IMR-90 (cell line): ENCODE measurements around the gene CEP170B. TPM values are rescaled to one million over a fixed set of nuclear protein-coding genes. Genes with fewer than 3 reads are reported as not detected.

Experiments used
- ATAC-seq: fragments of 200-7000 bp; cut with Tn5 transposase; 2 replicates; pipeline ENCODE4 v1.9.1; 2020; ENCODE audit warnings: low read depth, mild to moderate bottlenecking, moderate library complexity
- BruUV-seq: library from RNA; stranded (reverse); fragments of 400-500 nt; replicated peaks from 2 replicates; lab custom pipeline; 2021; lab: Mats Ljungman, UMichigan
- CTCF ChIA-PET: fragments of 300-600 bp; formaldehyde crosslinking; extraction: SDS; loops from one replicate; lab custom pipeline; 2021; ENCODE audit warnings: antibody characterized with exemption; lab: Yijun Ruan, JAX
- POLR2A ChIA-PET: fragments of 300-600 bp; sonication (Branson Sonifier 250); formaldehyde crosslinking; loops from one replicate; lab custom pipeline; 2022; ENCODE audit warnings: antibody characterized with exemption; ENCODE audit not compliant: unreplicated experiment; lab: Charles Lee
- DNase-seq: peaks from one replicate; pipeline ENCODE4 v3.0.0; 2013
- H2AFZ ChIP-seq: replicated peaks from 2 replicates; pipeline ENCODE3; 2013; ENCODE audit warnings: low read length, mild to moderate bottlenecking; ENCODE audit not compliant: poor library complexity
- H2AK5ac ChIP-seq: 2 replicates; pipeline ENCODE4 v1.6.1; 2013; ENCODE audit warnings: low read depth, low read length, inconsistent platforms
- H2AK9ac ChIP-seq: replicated peaks from 2 replicates; pipeline ENCODE3; 2013; ENCODE audit warnings: mild to moderate bottlenecking, low read depth, low read length, moderate library complexity; ENCODE audit not compliant: poor library complexity
- H2BK120ac ChIP-seq: 2 replicates; pipeline ENCODE4 v1.6.1; 2013; ENCODE audit warnings: low read depth, low read length, inconsistent platforms
- H2BK15ac ChIP-seq: 3 replicates; pipeline ENCODE4 v1.6.1; 2013; ENCODE audit warnings: low read depth, low read length, inconsistent platforms
- H2BK20ac ChIP-seq: 2 replicates; pipeline ENCODE4 v1.6.1; 2013; ENCODE audit warnings: low read depth, mild to moderate bottlenecking, inconsistent platforms, low read length, moderate library complexity
- H2BK5ac ChIP-seq: 2 replicates; pipeline ENCODE4 v1.6.1; 2013; ENCODE audit warnings: mild to moderate bottlenecking, low read depth, low read length, inconsistent platforms; ENCODE audit not compliant: poor library complexity, severe bottlenecking
- H3K14ac ChIP-seq: replicated peaks from 2 replicates; pipeline ENCODE4 v1.6.1; 2013; ENCODE audit warnings: low read depth, low read length, inconsistent platforms
- H3K18ac ChIP-seq: 2 replicates; pipeline ENCODE4 v1.6.1; 2013; ENCODE audit warnings: low read depth, low read length, control low read depth
- H3K23ac ChIP-seq: 2 replicates; pipeline ENCODE4 v1.6.1; 2013; ENCODE audit warnings: low read depth, low read length, inconsistent platforms
- H3K27ac ChIP-seq: 2 replicates; pipeline ENCODE4 v1.5.1; 2013; ENCODE audit warnings: mild to moderate bottlenecking, control low read depth, low read length; ENCODE audit not compliant: insufficient read depth
- H3K27me3 ChIP-seq: 2 replicates; pipeline ENCODE4 v1.6.1; 2013; ENCODE audit warnings: low read length; ENCODE audit not compliant: control insufficient read depth, insufficient read depth
- H3K36me3 ChIP-seq: 2 replicates; pipeline ENCODE4 v1.6.1; 2013; ENCODE audit warnings: low read length, mixed read lengths; ENCODE audit not compliant: control insufficient read depth, insufficient read depth
- H3K4ac ChIP-seq: 2 replicates; pipeline ENCODE4 v1.6.1; 2013; ENCODE audit warnings: low read depth, low read length, inconsistent platforms
- H3K4me1 ChIP-seq: 2 replicates; pipeline ENCODE4 v1.6.1; 2013; ENCODE audit warnings: low read length, mixed read lengths; ENCODE audit not compliant: control insufficient read depth, insufficient read depth
- H3K4me2 ChIP-seq: 2 replicates; pipeline ENCODE4 v1.6.1; 2013; ENCODE audit warnings: low read depth, mild to moderate bottlenecking, control low read depth, low read length, moderate library complexity
- H3K4me3 ChIP-seq: 2 replicates; pipeline ENCODE4 v1.5.1; 2013; ENCODE audit warnings: low read depth, mild to moderate bottlenecking, control low read depth, low read length, moderate library complexity; ENCODE audit not compliant: insufficient read depth
- H3K56ac ChIP-seq: 2 replicates; pipeline ENCODE4 v1.6.1; 2013; ENCODE audit warnings: low read length, inconsistent platforms; ENCODE audit not compliant: insufficient read depth; ENCODE audit errors: extremely low read depth
- H3K79me1 ChIP-seq, 2 experiments: 2 replicates each; pipeline ENCODE4 v1.6.1; 2013; ENCODE audit warnings: low read length in 2 of 2, inconsistent platforms in 1 of 2, low read depth in 1 of 2
- H3K9ac ChIP-seq: 2 replicates; pipeline ENCODE4 v1.6.1; 2013; ENCODE audit warnings: low read depth, low read length, control low read depth
- H3K9me1 ChIP-seq: 2 replicates; pipeline ENCODE4 v1.6.1; 2013; ENCODE audit warnings: low read length, inconsistent platforms; ENCODE audit not compliant: insufficient read depth
- H3K9me3 ChIP-seq: 2 replicates; pipeline ENCODE4 v1.6.1; 2013; ENCODE audit warnings: low read length; ENCODE audit not compliant: control insufficient read depth, insufficient read depth
- H4K20me1 ChIP-seq: 2 replicates; pipeline ENCODE4 v1.6.1; 2013; ENCODE audit warnings: low read length, inconsistent platforms; ENCODE audit not compliant: insufficient read depth
- H4K5ac ChIP-seq: 2 replicates; pipeline ENCODE4 v1.6.1; 2013; ENCODE audit warnings: mild to moderate bottlenecking, low read depth, low read length, control low read depth
- H4K8ac ChIP-seq, 2 experiments: 2 replicates each; pipeline ENCODE4 v1.6.1; 2013; ENCODE audit warnings: low read depth in 2 of 2, low read length in 2 of 2, control low read depth in 1 of 2, inconsistent platforms in 1 of 2
- H4K91ac ChIP-seq: 2 replicates; pipeline ENCODE4 v1.6.1; 2013; ENCODE audit warnings: low read depth, low read length, inconsistent platforms; ENCODE audit not compliant: insufficient read depth
- CTCF ChIP-seq: conservative IDR thresholded peaks from 2 replicates; pipeline ENCODE4 v1.5.1; 2012; ENCODE audit warnings: mild to moderate bottlenecking, low read depth, low read length, improper control_type of control experiment
- MAZ ChIP-seq: IDR thresholded peaks from 2 replicates; pipeline ENCODE4 v1.6.1; 2012; ENCODE audit warnings: low read depth, mild to moderate bottlenecking, low read length, improper control_type of control experiment, moderate library complexity, borderline replicate concordance
- RFX5 ChIP-seq: IDR thresholded peaks from 2 replicates; pipeline ENCODE4 v1.8.0; 2012; ENCODE audit warnings: low read depth, mild to moderate bottlenecking, low read length, moderate library complexity
- USF2 ChIP-seq: fragments of 150-350 bp; IDR thresholded peaks from 2 replicates; pipeline ENCODE4 v1.6.1; 2017; ENCODE audit warnings: mild to moderate bottlenecking, antibody characterized with exemption, low read length, low read depth
- WGBS, 2 experiments: methylation state at CpG; one replicate each; pipeline versions ENCODE4 v1.1.5 to v1.1.7; 2013; ENCODE audit warnings: missing lambda C conversion rate in 2 of 2; ENCODE audit not compliant: insufficient read length in 1 of 2; ENCODE audit errors: extremely low coverage in 2 of 2; 5-methylcytosine and 5-hydroxymethylcytosine counted together
- dilution Hi-C: fragments of 300-500 bp; cut with HindIII; formaldehyde crosslinking; loops from one replicate; pipeline ENCODE4 v1.14.3; 2018; ENCODE audit warnings: low sequenced_read_pairs; ENCODE audit not compliant: unreplicated experiment
- in situ Hi-C: fragments of 300-500 bp; cut with MboI; formaldehyde crosslinking; loops from 3 replicates; pipeline ENCODE4 v1.14.3; 2019; ENCODE audit warnings: low sequenced_read_pairs, inconsistent platforms, mixed read lengths
- intact Hi-C: fragments of 100-400 bp; cut with micrococcal nuclease; formaldehyde crosslinking; loops from 2 replicates; pipeline ENCODE4 v1.10.0; 2022
- polyA plus RNA-seq, 3 experiments: library from polyadenylated mRNA; depleted of rRNA; stranded (reverse); fragments of >200 nt; gene quantifications; 2 replicates each; pipeline ENCODE4 v1.2.3, GENCODE V29; 2012; ENCODE audit warnings: low replicate concordance in 1 of 3
- total RNA-seq: library from RNA; depleted of rRNA; stranded (reverse); fragments of >200 nt; gene quantifications from 2 replicates; pipeline ENCODE4 v1.2.3, GENCODE V29; 2012

CEP170B gene
- total and polyA plus RNA-seq, 2 of the 4 experiments (the other 2 are of a cell fraction): 3.6 to 13.1 TPM

- Histone ChIP-seq H3K4me3 (no peak overlapping the region), H4K5ac (no peak overlapping the region), H3K14ac (no peak overlapping the region), H3K27me3 (no peaks in the 10 kb centered on the region), H2BK120ac (no peak overlapping the region), H3K9ac (no peak overlapping the region), H2BK15ac (no peak overlapping the region), H3K27ac (no peak overlapping the region), H2BK20ac (no peak overlapping the region), H3K79me1 (peaks cover 6 to 13% of the 10 kb centered on the region in 2 experiments; a peak in 2 of 4 replicates), H2AFZ (no peak overlapping the region), H2BK5ac (no peak overlapping the region), H4K8ac (no peak overlapping the region), H3K9me1 (no peaks in the 10 kb centered on the region), H3K18ac (no peak overlapping the region), H3K23ac (no peak overlapping the region), H3K4ac (no peak overlapping the region), H2AK5ac (no peak overlapping the region), H3K9me3 (no peaks in the 10 kb centered on the region; the same call in 1 of the 2 replicates), H3K4me2 (no peak overlapping the region), H4K91ac (no peak overlapping the region), H3K56ac (no peak overlapping the region), H2AK9ac (no peak overlapping the region), H4K20me1 (peaks cover 9% of the 10 kb centered on the region), H3K36me3 (peaks cover 33% of the 10 kb centered on the region), H3K4me1 (no peaks in the 10 kb centered on the region)
- ChIA-PET POLR2A (no interaction called here), CTCF (no interaction called here)
- no peak for DNase-seq
- ATAC-seq: no peak
- dilution Hi-C loops: no loop called here
- in situ Hi-C loops: no loop called here
- TF ChIP-seq RFX5 (no peak), MAZ (no peak), CTCF (no peak), USF2 (no peak)
- no TSS peak for BruUV-seq
- 94% methylated on average over 2 of the region's 7 CpGs; no CpG with 5 or more reads in 1 of the 2 experiments for WGBS, 2 experiments
- intact Hi-C loops: no loop called here
Observed at GRCh38 chr14:104880584-104881210, 15.6 kb downstream of the CEP170B start.
